ENCODE data around the gene OR13C9. TPM values are rescaled to one million over a fixed set of nuclear protein-coding genes. Genes with fewer than 3 reads are reported as not detected.

Gene OR13C9
- total RNA-seq, 1 experiment from 2014 or later, result not detected

GRCh38 chr9:104580562-104580961 is 37.4 kb downstream of the OR13C9 start:
- Histone ChIP-seq H3K4me3 (ENCODE audit: low read depth in 2 of 2, low read length in 2 of 2) (no peak overlapping the region), H3K27ac (ENCODE audit: low read length) (no peak overlapping the region), H3K4me1 (ENCODE audit: control insufficient read depth, insufficient read depth, low read length) (no peaks in the 10 kb centered on the region), H3K36me3 (ENCODE audit: control insufficient read depth, insufficient read depth, low read length) (no peaks in the 10 kb centered on the region), H3K9me3 (ENCODE audit: control insufficient read depth, insufficient read depth, low read depth, low read length) (no peaks in the 10 kb centered on the region), H3K27me3 (ENCODE audit: control insufficient read depth, insufficient read depth, low read length) (no peaks in the 10 kb centered on the region)
- in situ Hi-C loops (cut with HindIII; ENCODE audit: low pct_unique_long_range_greater_than_20kb, low sequenced_read_pairs), result no loop called here
- no peak for DNase-seq (ENCODE audit: low read depth, low spot score)
- no peak for TF ChIP-seq CTCF (IDR thresholded peaks at IDR 0.05)
- TF ChIP-seq POLR2AphosphoS5 (IDR thresholded peaks at IDR 0.05; ENCODE audit: low read depth, low read length), result no peak
- TF ChIP-seq TCF7L2 (IDR thresholded peaks at IDR 0.05; ENCODE audit: low read depth, low read length), result no peak
- TF ChIP-seq REST (IDR thresholded peaks at IDR 0.05; ENCODE audit: insufficient read depth in 1 of 2, low read depth in 2 of 2, low read length in 1 of 2), result no peak
- TF ChIP-seq SIN3A (IDR thresholded peaks at IDR 0.05; ENCODE audit: borderline replicate concordance, insufficient read depth, low read depth, low read length), result no peak
- intact Hi-C loops (cut with micrococcal nuclease; ENCODE audit: unreplicated experiment), result no loop called here
- no TSS peak for BruUV-seq (replicated peaks)
- ChIA-PET POLR2A (no interaction called here), CTCF (no interaction called here)
- ATAC-seq, result no peak

- Histone ChIP-seq H3K36me3 (ENCODE audit: control insufficient read depth, insufficient read depth, low read length) (no peaks in the 10 kb centered on the region), H3K27ac (ENCODE audit: low read length) (no peak overlapping the region), H3K27me3 (ENCODE audit: control insufficient read depth, insufficient read depth, low read length) (no peaks in the 10 kb centered on the region), H3K4me1 (ENCODE audit: control insufficient read depth, insufficient read depth, low read length) (no peaks in the 10 kb centered on the region), H3K4me3 (ENCODE audit: low read depth in 2 of 2, low read length in 2 of 2) (no peak overlapping the region), H3K9me3 (ENCODE audit: control insufficient read depth, insufficient read depth, low read depth, low read length) (no peaks in the 10 kb centered on the region)
- intact Hi-C loops (cut with micrococcal nuclease; ENCODE audit: unreplicated experiment), result no loop called here
- no peak for TF ChIP-seq SIN3A (IDR thresholded peaks at IDR 0.05; ENCODE audit: borderline replicate concordance, insufficient read depth, low read depth, low read length)
- in situ Hi-C loops (cut with HindIII; ENCODE audit: low pct_unique_long_range_greater_than_20kb, low sequenced_read_pairs), result no loop called here
- POLR2A ChIA-PET, result no interaction called here
- CTCF ChIA-PET, result no interaction called here
- no peak for ATAC-seq
- no TSS peak for BruUV-seq (replicated peaks)
- DNase-seq (ENCODE audit: low read depth, low spot score), result no peak
These were observed 40.7 kb downstream of the OR13C9 start for GRCh38 chr9:104577263-104577662.

GRCh38 chr9:104575456-104575855 is 42.5 kb downstream of the OR13C9 start:
- no peak for ATAC-seq
- H3K9me3 ChIP-seq (ENCODE audit: control insufficient read depth, insufficient read depth, low read depth, low read length), result no peaks in the 10 kb centered on the region
- POLR2A ChIA-PET, result no interaction called here
- no peaks in the 10 kb centered on the region for H3K27me3 ChIP-seq (ENCODE audit: control insufficient read depth, insufficient read depth, low read length)
- H3K4me3 ChIP-seq (ENCODE audit: low read depth in 2 of 2, low read length in 2 of 2), result no peak overlapping the region
- CTCF ChIA-PET, result no interaction called here
- TF ChIP-seq CTCF (IDR thresholded peaks at IDR 0.05), result no peak
- no peak for TF ChIP-seq TCF7L2 (IDR thresholded peaks at IDR 0.05; ENCODE audit: low read depth, low read length)
- TF ChIP-seq POLR2AphosphoS5 (IDR thresholded peaks at IDR 0.05; ENCODE audit: low read depth, low read length), result no peak
- no peak for TF ChIP-seq SIN3A (IDR thresholded peaks at IDR 0.05; ENCODE audit: borderline replicate concordance, insufficient read depth, low read depth, low read length)
- TF ChIP-seq REST (IDR thresholded peaks at IDR 0.05; ENCODE audit: insufficient read depth in 1 of 2, low read depth in 2 of 2, low read length in 1 of 2), result no peak
- no TSS peak for BruUV-seq (replicated peaks)
- intact Hi-C loops (cut with micrococcal nuclease; ENCODE audit: unreplicated experiment), result no loop called here
- DNase-seq (ENCODE audit: low read depth, low spot score), result no peak
- H3K4me1 ChIP-seq (ENCODE audit: control insufficient read depth, insufficient read depth, low read length), result no peaks in the 10 kb centered on the region
- no peaks in the 10 kb centered on the region for H3K36me3 ChIP-seq (ENCODE audit: control insufficient read depth, insufficient read depth, low read length)
- H3K27ac ChIP-seq (ENCODE audit: low read length), result no peak overlapping the region
- in situ Hi-C loops (cut with HindIII; ENCODE audit: low pct_unique_long_range_greater_than_20kb, low sequenced_read_pairs), result no loop called here
